ENCODE measurements around the gene ARPP21. TPM values are rescaled to one million over a fixed set of nuclear protein-coding genes. Genes with fewer than 3 reads are reported as not detected.

Gene ARPP21
- total RNA-seq, 1 donor from 2014 or later, result not detected

DNA sequence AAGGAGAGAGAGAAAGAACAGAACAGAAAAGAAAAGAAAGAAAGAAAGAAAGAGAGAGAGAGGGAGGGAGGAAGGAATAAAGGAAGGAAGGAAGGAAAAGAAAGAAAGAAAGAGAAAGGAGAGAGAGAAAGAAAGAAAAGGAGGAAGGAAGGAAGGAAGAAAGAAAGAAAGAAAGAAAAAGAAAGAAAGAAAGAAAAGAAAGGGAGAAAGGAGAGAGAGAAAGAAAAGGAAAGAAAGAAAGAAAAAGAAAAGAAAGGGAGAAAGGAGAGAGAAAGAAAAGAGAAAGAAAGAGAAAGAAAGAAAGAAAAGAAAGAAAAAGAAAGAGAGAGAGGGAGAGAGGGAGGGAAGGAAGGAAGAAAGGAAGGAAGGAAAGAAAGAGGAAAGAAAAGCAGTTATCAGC, 108.8 kb downstream of the ARPP21 start:
- no peak for ATAC-seq
- no peaks in the 10 kb centered on the region for H3K9me3 ChIP-seq
- DNase-seq, result no peak
- no peaks in the 10 kb centered on the region for H3K36me3 ChIP-seq
- H3K4me1 ChIP-seq, result no peaks in the 10 kb centered on the region
- intact Hi-C loops (cut with DNase I), result no loop called here
- H3K4me3 ChIP-seq, result no peak overlapping the region
- TF ChIP-seq, protein P1, sequence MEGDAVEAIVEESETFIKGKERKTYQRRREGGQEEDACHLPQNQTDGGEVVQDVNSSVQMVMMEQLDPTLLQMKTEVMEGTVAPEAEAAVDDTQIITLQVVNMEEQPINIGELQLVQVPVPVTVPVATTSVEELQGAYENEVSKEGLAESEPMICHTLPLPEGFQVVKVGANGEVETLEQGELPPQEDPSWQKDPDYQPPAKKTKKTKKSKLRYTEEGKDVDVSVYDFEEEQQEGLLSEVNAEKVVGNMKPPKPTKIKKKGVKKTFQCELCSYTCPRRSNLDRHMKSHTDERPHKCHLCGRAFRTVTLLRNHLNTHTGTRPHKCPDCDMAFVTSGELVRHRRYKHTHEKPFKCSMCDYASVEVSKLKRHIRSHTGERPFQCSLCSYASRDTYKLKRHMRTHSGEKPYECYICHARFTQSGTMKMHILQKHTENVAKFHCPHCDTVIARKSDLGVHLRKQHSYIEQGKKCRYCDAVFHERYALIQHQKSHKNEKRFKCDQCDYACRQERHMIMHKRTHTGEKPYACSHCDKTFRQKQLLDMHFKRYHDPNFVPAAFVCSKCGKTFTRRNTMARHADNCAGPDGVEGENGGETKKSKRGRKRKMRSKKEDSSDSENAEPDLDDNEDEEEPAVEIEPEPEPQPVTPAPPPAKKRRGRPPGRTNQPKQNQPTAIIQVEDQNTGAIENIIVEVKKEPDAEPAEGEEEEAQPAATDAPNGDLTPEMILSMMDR (IDR thresholded peaks at IDR 0.05), result no peak
- H3K27ac ChIP-seq, result no peak overlapping the region
- H3K27me3 ChIP-seq (ENCODE audit: low read depth), result peaks cover 4% of the 10 kb centered on the region

GRCh38 chr3:35751207-35751606, 111.9 kb downstream of the ARPP21 start:
- DNase-seq (no peak), ATAC-seq (no peak)
- H3K4me3 ChIP-seq, result no peak overlapping the region
- no peaks in the 10 kb centered on the region for H3K36me3 ChIP-seq
- intact Hi-C loops (cut with DNase I), result no loop called here
- H3K27me3 ChIP-seq (ENCODE audit: low read depth), result no peaks in the 10 kb centered on the region
- TF ChIP-seq, protein P1 (IDR thresholded peaks at IDR 0.05), result no peak
- no peaks in the 10 kb centered on the region for H3K9me3 ChIP-seq
- H3K4me1 ChIP-seq, result no peaks in the 10 kb centered on the region
- no peak overlapping the region for H3K27ac ChIP-seq

DNA sequence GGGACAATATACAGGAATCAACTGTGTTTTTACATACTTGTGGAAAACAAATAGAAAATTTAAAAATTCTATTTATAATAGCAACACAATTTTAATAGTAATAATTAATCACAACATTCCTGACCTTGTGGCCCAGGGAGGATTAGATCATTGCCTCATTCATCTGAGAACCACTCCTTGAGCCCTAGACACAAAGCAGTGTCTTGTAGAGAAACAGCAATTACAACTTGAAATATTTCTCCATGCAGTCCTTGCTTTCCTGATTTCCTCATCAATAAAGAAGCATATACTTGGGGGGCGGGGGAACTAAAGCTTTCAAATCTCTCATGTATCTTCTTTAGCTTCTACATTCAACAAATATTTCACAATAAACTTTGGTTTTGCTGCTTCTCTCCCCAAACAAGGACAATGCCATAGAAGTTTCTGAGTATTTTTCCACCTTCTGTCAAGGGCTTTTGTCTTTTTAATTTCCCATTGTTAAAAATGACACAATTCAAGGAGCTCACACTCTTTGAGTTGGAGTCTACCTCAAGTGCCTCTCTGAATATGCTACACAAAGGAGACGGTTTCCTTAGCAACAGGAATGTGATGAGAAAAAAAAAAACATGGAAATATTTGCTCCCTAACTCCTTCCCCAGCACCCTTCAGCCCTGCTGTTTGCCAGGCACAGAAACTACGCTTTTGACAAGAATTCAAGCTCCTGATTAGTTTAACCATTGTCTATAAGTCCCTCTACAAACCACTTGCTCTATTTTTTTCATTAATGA, 118.8 kb downstream of the ARPP21 start:
- H3K4me1 ChIP-seq, result no peaks in the 10 kb centered on the region
- H3K36me3 ChIP-seq, result no peaks in the 10 kb centered on the region
- H3K4me3 ChIP-seq, result no peak overlapping the region
- intact Hi-C loops (cut with DNase I), result no loop called here
- no peak for ATAC-seq
- TF ChIP-seq, protein P1 (IDR thresholded peaks at IDR 0.05), result no peak
- DNase-seq, result no peak
- H3K27me3 ChIP-seq (ENCODE audit: low read depth), result no peaks in the 10 kb centered on the region
- no peaks in the 10 kb centered on the region for H3K9me3 ChIP-seq
- H3K27ac ChIP-seq, result no peak overlapping the region

DNA sequence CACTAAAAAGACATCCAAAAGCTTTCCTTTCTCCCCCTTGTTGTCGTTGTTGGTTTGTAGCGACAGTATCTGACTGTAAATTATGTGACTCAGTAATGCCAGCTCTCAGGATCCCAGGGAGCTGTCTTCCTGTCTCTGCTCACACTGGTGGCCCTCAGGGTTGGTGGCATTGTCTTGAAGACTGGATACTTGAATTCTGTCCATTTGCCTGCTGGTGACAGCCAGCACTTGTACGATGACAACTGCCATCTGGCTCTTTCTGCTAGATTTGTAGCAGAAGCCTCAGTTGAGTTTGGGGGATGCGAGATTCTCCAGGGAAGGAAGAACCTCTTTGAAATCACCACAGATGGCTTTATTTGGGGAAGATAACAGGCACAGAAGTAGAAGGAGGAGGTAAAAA, 120.8 kb downstream of the ARPP21 start:
- H3K27ac ChIP-seq, result no peak overlapping the region
- no peaks in the 10 kb centered on the region for H3K36me3 ChIP-seq
- H3K27me3 ChIP-seq (ENCODE audit: low read depth), result peaks cover 5% of the 10 kb centered on the region
- intact Hi-C loops (cut with DNase I), result no loop called here
- no peaks in the 10 kb centered on the region for H3K9me3 ChIP-seq
- ATAC-seq (no peak), DNase-seq (no peak)
- TF ChIP-seq, protein P1 (IDR thresholded peaks at IDR 0.05), result no peak
- no peak overlapping the region for H3K4me3 ChIP-seq
- no peaks in the 10 kb centered on the region for H3K4me1 ChIP-seq

- Histone ChIP-seq H3K27me3 (ENCODE audit: low read depth) (peaks cover 5% of the 10 kb centered on the region), H3K36me3 (no peaks in the 10 kb centered on the region), H3K4me3 (no peak overlapping the region), H3K27ac (no peak overlapping the region), H3K9me3 (no peaks in the 10 kb centered on the region), H3K4me1 (no peaks in the 10 kb centered on the region)
- DNase-seq (no peak), ATAC-seq (no peak)
- intact Hi-C loops (cut with DNase I), result no loop called here
- TF ChIP-seq, protein P1 (IDR thresholded peaks at IDR 0.05), result no peak
These were observed 122.0 kb downstream of the ARPP21 start for GRCh38 chr3:35761311-35761710.

Data from lower lobe of right lung (tissue), 2 donors.